ENCODE results near the gene GPR160. TPM values are rescaled to one million over a fixed set of nuclear protein-coding genes. Genes with fewer than 3 reads are reported as not detected.
"Not testable (repeated sequence)": the region's sequence is repeated elsewhere in the genome, so short reads cannot be mapped to it uniquely, and the experiment has no call there.

Gene GPR160
- total RNA-seq, result 2.2 and 2.6 TPM in 2 replicates

- DNase-seq (ENCODE audit: low read depth, low spot score), result no peak
Measured at GRCh38 chr3:170037463-170038433, at the start of gene GPR160. Gene GPR160, plus strand, starts transcription at chr3:170037995. Its CDS starts 45,978 bp downstream, at chr3:170083973.

- no peak for DNase-seq (ENCODE audit: low read depth, low spot score)
Measured at GRCh38 chr3:169990431-169990830, 47.4 kb upstream of the GPR160 start.

GRCh38 chr3:169992156-169992555, 45.6 kb upstream of the GPR160 start:
- no peak for DNase-seq (ENCODE audit: low read depth, low spot score)

- no peak for DNase-seq (ENCODE audit: low read depth, low spot score)
Measured at GRCh38 chr3:169992781-169993180, 45.0 kb upstream of the GPR160 start.

- DNase-seq (ENCODE audit: low read depth, low spot score), result no peak
Measured at GRCh38 chr3:169993761-169994160, 44.0 kb upstream of the GPR160 start.

- DNase-seq (ENCODE audit: low read depth, low spot score), result no peak
Measured at GRCh38 chr3:169996063-169996462, 41.7 kb upstream of the GPR160 start.

GRCh38 chr3:169998668-169999131, 39.1 kb upstream of the GPR160 start:
- no peak for DNase-seq (ENCODE audit: low read depth, low spot score)

- no peak for DNase-seq (ENCODE audit: low read depth, low spot score)
Measured at GRCh38 chr3:169999433-169999832, 38.4 kb upstream of the GPR160 start.

GRCh38 chr3:170000051-170000450, 37.7 kb upstream of the GPR160 start:
- no peak for DNase-seq (ENCODE audit: low read depth, low spot score)

GRCh38 chr3:170002231-170002630, 35.6 kb upstream of the GPR160 start:
- no peak for DNase-seq (ENCODE audit: low read depth, low spot score)

- no peak for DNase-seq (ENCODE audit: low read depth, low spot score)
Measured at GRCh38 chr3:170002879-170003278, 34.9 kb upstream of the GPR160 start.

- DNase-seq (ENCODE audit: low read depth, low spot score), result no peak
Measured at GRCh38 chr3:170003881-170004356, 33.9 kb upstream of the GPR160 start.

GRCh38 chr3:170007031-170007663, 30.6 kb upstream of the GPR160 start:
- no peak for DNase-seq (ENCODE audit: low read depth, low spot score)

- no peak for DNase-seq (ENCODE audit: low read depth, low spot score)
Measured at GRCh38 chr3:170010498-170010897, 27.3 kb upstream of the GPR160 start.

GRCh38 chr3:170012683-170013400, 25.0 kb upstream of the GPR160 start:
- DNase-seq (ENCODE audit: low read depth, low spot score), result no peak

GRCh38 chr3:170016057-170016456, 21.7 kb upstream of the GPR160 start:
- DNase-seq (ENCODE audit: low read depth, low spot score), result no peak

- DNase-seq (ENCODE audit: low read depth, low spot score), result not testable (repeated sequence)
Measured at GRCh38 chr3:170019306-170019705, 18.5 kb upstream of the GPR160 start.

GRCh38 chr3:170021083-170021482, 16.7 kb upstream of the GPR160 start:
- DNase-seq (ENCODE audit: low read depth, low spot score), result no peak

- no peak for DNase-seq (ENCODE audit: low read depth, low spot score)
Measured at GRCh38 chr3:170022336-170022735, 15.5 kb upstream of the GPR160 start.

GRCh38 chr3:170023165-170023564, 14.6 kb upstream of the GPR160 start:
- no peak for DNase-seq (ENCODE audit: low read depth, low spot score)

GRCh38 chr3:170024581-170024980, 13.2 kb upstream of the GPR160 start:
- DNase-seq (ENCODE audit: low read depth, low spot score), result no peak
